ENCODE results near the gene THSD4. TPM values are rescaled to one million over a fixed set of nuclear protein-coding genes. Genes with fewer than 3 reads are reported as not detected.

Gene THSD4
- total and polyA plus RNA-seq, 9 of the 15 experiments (the other 6 are each of a cell fraction or from before 2014, with no cell fraction given) = 0.04 TPM; not detected in 5

DNA sequence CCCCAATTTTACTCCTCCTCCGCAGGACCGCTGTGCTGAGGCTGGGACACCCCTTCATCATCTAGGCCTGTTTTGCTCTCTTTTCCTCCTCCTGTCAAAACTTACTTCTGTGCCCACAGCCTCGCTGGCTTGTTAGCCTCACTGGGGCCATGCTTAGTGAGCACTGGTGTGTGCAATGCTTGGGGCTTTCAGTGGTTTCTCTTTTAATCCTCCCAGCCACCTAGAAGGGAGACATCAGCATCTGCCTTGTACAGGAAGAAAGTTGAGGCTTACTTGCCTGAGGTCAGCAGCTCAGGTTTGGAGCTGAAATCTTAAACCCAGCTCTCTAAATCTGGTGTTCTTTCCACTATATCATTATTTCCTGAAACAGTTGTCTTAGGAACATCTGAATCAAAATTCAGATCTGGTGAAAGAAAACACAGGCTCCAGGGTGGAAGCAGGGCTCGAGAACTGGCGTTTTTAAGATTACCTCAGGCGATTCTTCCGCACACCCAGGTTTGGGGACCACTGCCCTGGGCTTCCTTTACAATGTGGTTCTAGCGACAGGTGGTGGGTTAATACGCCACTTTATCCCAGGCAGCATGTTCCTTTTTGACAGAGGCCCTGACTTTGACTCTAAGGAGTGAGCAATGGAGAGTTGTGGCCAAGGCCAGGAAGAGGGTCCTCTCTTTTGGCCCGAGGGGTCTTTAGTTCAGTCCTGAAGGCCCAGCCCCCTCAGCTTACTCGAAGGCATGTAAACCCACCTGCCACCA, 3.8 kb downstream of the THSD4 start:
- CTCF ChIA-PET (ENCODE audit: low intra/inter-chr PET ratio) = no interaction called here
- H3K27me3 ChIP-seq (ENCODE audit: control insufficient read depth in 2 of 2, insufficient read depth in 2 of 2, low read length in 2 of 2) = peaks cover 9 to 13% of the 10 kb centered on the region in 2 experiments; a peak in 3 of 5 replicates
- no TSS peak for BruUV-seq (replicated peaks)
- TF ChIP-seq, protein P1, sequence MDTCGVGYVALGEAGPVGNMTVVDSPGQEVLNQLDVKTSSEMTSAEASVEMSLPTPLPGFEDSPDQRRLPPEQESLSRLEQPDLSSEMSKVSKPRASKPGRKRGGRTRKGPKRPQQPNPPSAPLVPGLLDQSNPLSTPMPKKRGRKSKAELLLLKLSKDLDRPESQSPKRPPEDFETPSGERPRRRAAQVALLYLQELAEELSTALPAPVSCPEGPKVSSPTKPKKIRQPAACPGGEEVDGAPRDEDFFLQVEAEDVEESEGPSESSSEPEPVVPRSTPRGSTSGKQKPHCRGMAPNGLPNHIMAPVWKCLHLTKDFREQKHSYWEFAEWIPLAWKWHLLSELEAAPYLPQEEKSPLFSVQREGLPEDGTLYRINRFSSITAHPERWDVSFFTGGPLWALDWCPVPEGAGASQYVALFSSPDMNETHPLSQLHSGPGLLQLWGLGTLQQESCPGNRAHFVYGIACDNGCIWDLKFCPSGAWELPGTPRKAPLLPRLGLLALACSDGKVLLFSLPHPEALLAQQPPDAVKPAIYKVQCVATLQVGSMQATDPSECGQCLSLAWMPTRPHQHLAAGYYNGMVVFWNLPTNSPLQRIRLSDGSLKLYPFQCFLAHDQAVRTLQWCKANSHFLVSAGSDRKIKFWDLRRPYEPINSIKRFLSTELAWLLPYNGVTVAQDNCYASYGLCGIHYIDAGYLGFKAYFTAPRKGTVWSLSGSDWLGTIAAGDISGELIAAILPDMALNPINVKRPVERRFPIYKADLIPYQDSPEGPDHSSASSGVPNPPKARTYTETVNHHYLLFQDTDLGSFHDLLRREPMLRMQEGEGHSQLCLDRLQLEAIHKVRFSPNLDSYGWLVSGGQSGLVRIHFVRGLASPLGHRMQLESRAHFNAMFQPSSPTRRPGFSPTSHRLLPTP (IDR thresholded peaks at IDR 0.05; ENCODE audit: borderline replicate concordance, extremely low read depth, insufficient read length) = no peak
- no peak for TF ChIP-seq SRSF7 (optimal IDR thresholded peaks at IDR 0.05; ENCODE audit: low read depth, low read length)
- no peak for TF ChIP-seq NCOA1 (IDR thresholded peaks at IDR 0.05; ENCODE audit: low read depth)
- no peak for TF ChIP-seq ZKSCAN1 (IDR thresholded peaks at IDR 0.05; ENCODE audit: low read depth, low read length)
- TF ChIP-seq ZFP36 (IDR thresholded peaks at IDR 0.05; ENCODE audit: low read depth, low read length, partially characterized antibody) = no peak
- TF ChIP-seq, protein P2, sequence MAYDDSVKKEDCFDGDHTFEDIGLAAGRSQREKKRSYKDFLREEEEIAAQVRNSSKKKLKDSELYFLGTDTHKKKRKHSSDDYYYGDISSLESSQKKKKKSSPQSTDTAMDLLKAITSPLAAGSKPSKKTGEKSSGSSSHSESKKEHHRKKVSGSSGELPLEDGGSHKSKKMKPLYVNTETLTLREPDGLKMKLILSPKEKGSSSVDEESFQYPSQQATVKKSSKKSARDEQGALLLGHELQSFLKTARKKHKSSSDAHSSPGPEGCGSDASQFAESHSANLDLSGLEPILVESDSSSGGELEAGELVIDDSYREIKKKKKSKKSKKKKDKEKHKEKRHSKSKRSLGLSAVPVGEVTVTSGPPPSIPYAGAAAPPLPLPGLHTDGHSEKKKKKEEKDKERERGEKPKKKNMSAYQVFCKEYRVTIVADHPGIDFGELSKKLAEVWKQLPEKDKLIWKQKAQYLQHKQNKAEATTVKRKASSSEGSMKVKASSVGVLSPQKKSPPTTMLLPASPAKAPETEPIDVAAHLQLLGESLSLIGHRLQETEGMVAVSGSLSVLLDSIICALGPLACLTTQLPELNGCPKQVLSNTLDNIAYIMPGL (CRISPR knock-in tag; IDR thresholded peaks at IDR 0.05) = no peak
- TF ChIP-seq, protein P3, sequence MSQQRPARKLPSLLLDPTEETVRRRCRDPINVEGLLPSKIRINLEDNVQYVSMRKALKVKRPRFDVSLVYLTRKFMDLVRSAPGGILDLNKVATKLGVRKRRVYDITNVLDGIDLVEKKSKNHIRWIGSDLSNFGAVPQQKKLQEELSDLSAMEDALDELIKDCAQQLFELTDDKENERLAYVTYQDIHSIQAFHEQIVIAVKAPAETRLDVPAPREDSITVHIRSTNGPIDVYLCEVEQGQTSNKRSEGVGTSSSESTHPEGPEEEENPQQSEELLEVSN (IDR thresholded peaks at IDR 0.05; ENCODE audit: borderline replicate concordance in 1 of 2, extremely low read depth in 1 of 2, insufficient read depth in 1 of 2, insufficient read length in 1 of 2, low read depth in 1 of 2, low read length in 1 of 2, poor library complexity in 1 of 2, severe bottlenecking in 1 of 2) = no peak
- TF ChIP-seq ZNF354B (CRISPR knock-in tag; IDR thresholded peaks at IDR 0.05) = no peak
- no peak for TF ChIP-seq ZNF77 (CRISPR knock-in tag; IDR thresholded peaks at IDR 0.05)
- TF ChIP-seq HDAC3 (IDR thresholded peaks at IDR 0.05; ENCODE audit: borderline replicate concordance, partially characterized antibody) = no peak
- TF ChIP-seq HNRNPH1 (optimal IDR thresholded peaks at IDR 0.05; ENCODE audit: low read depth, low read length) = no peak
- TF ChIP-seq POU5F1 (IDR thresholded peaks at IDR 0.05; ENCODE audit: borderline replicate concordance, low read depth, low read length, partially characterized antibody) = no peak
- no peak for TF ChIP-seq ZNF282 (CRISPR knock-in tag; IDR thresholded peaks at IDR 0.05)
- no peak for TF ChIP-seq MTA3 (IDR thresholded peaks at IDR 0.05; ENCODE audit: borderline replicate concordance)
- TF ChIP-seq, protein P4, sequence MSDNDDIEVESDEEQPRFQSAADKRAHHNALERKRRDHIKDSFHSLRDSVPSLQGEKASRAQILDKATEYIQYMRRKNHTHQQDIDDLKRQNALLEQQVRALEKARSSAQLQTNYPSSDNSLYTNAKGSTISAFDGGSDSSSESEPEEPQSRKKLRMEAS (CRISPR knock-in tag; IDR thresholded peaks at IDR 0.05) = no peak

More for the DNA sequence above, 3.8 kb downstream of the THSD4 start:
- ATAC-seq (no peak), DNase-seq (ENCODE audit: extremely low read depth in 1 of 4, low spot score in 3 of 4) (no peak), FAIRE-seq (no peak)
- WGBS (ENCODE audit: insufficient coverage, low coverage, missing lambda C conversion rate) = 0% methylated on average over 11 of the region's 11 CpGs
- no peak overlapping the region for H3K4me2 ChIP-seq (ENCODE audit: insufficient read depth, low read length)
- in situ Hi-C loops (cut with MboI) (loop anchor here (10.0 kb wide), 1 partner anchor 326 kb away; no protein-coding TSS in a partner anchor), intact Hi-C loops (cut with micrococcal nuclease) (loop anchor here (5.0 kb wide), 1 partner anchor 323 kb away; no protein-coding TSS in a partner anchor)
- H2AFZ ChIP-seq (ENCODE audit: low read depth, low read length) = no peak overlapping the region
- H3K4me3 ChIP-seq = no peak overlapping the region
- peaks cover 0 to 15% of the 10 kb centered on the region in 2 experiments; a peak in 2 of 5 replicates for H3K4me1 ChIP-seq (replicated peaks in 1 of 2; ENCODE audit: control insufficient read depth in 2 of 2, insufficient read depth in 2 of 2, low read length in 2 of 2)
- H3K9me1 ChIP-seq (ENCODE audit: control insufficient read depth, insufficient read depth, low read length) = no peaks in the 10 kb centered on the region
- no peaks in the 10 kb centered on the region for H3K36me3 ChIP-seq (ENCODE audit: control insufficient read depth, insufficient read depth, low read length)
- H3K9ac ChIP-seq (ENCODE audit: insufficient read depth in 1 of 2, low read depth in 2 of 2, low read length in 2 of 2) = no peak overlapping the region
- H3K9me3 ChIP-seq (replicated peaks; ENCODE audit: control insufficient read depth, insufficient read depth, low read depth, low read length) = no peaks in the 10 kb centered on the region
- no peak overlapping the region for H3K27ac ChIP-seq (ENCODE audit: extremely low read depth, low read depth, low read length)
- no peaks in the 10 kb centered on the region for H3K79me2 ChIP-seq (ENCODE audit: control insufficient read depth, insufficient read depth, low read length)
- H4K20me1 ChIP-seq (replicated peaks; ENCODE audit: control insufficient read depth, insufficient read depth, low read length) = 0 out of 2 replicates have a peak, but pooled peaks cover 9% of the 10 kb centered on the region
- POLR2A ChIA-PET = interaction anchor here (0.6 kb wide), 1 partner anchor 186 kb away, joined by 5 read pairs; no protein-coding TSS in a partner anchor
